Measurements from ENCODE around the gene ANKRD52.

ANKRD52 gene

DNA sequence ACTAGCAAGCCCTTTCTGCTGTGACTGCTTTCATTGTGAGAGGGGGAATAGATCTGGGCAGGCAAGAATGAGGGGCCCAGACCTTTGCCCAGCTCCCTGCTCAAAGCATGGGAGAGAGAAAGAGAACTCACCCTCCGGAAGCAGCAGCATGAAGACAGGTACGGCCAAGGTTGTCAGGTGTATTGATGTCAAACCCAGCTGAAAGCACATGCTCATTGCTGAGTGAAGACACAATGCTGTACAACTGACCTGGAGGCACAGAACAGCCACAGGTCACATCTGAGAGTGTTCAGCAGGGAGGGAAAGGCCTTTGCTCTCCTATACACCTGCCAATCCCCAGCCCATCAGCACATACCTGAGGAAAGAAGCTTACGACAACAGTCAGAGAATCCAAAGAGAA, 5.5 kb downstream of the ANKRD52 start:
- Histone ChIP-seq H2BK12ac (ENCODE audit: low read length in 2 of 2) (no peak overlapping the region), H3K18ac (ENCODE audit: low read depth in 1 of 2, low read length in 2 of 2) (no peak overlapping the region), H3K9ac (ENCODE audit: low read length) (no peak overlapping the region), H2BK120ac (ENCODE audit: low read depth, low read length) (no peak overlapping the region), H3K4me2 (ENCODE audit: low read length, poor library complexity, severe bottlenecking) (no peak overlapping the region), H3K36me3 (ENCODE audit: control insufficient read depth in 1 of 2, insufficient read depth in 2 of 2, low read depth in 1 of 2, low read length in 2 of 2) (peaks cover 73 to 87% of the 10 kb centered on the region in 2 experiments), H4K8ac (ENCODE audit: low read length) (no peak overlapping the region), H3K79me1 (replicated peaks; ENCODE audit: low read length, poor library complexity, severe bottlenecking) (peaks cover 47% of the 10 kb centered on the region), H2AK5ac (ENCODE audit: low read length, severe bottlenecking) (no peak overlapping the region), H3K14ac (ENCODE audit: low read length in 2 of 2) (no peak overlapping the region), H4K91ac (ENCODE audit: low read length) (no peak overlapping the region), H3K4me1 (ENCODE audit: control insufficient read depth, insufficient read depth, low read depth, low read length) (peaks cover 14% of the 10 kb centered on the region), H3K4ac (ENCODE audit: low read depth in 1 of 2, low read length in 2 of 2) (no peak overlapping the region), H3K9me3 (ENCODE audit: control insufficient read depth, low read length) (no peaks in the 10 kb centered on the region), H2BK5ac (ENCODE audit: low read depth, low read length, poor library complexity, severe bottlenecking) (no peak overlapping the region), H2BK15ac (ENCODE audit: low read depth, poor library complexity, severe bottlenecking) (no peak overlapping the region), H3K27ac (ENCODE audit: low read length, poor library complexity, severe bottlenecking) (no peak overlapping the region), H2AFZ (ENCODE audit: low read depth, low read length) (no peak overlapping the region), H3K23ac (ENCODE audit: low read length in 2 of 2) (no peak overlapping the region), H3K4me3 (ENCODE audit: insufficient read depth in 1 of 2, low read depth in 1 of 2, low read length in 2 of 2) (no peak overlapping the region), H3K27me3 (ENCODE audit: control insufficient read depth in 1 of 2, insufficient read depth in 1 of 2, low read length in 2 of 2) (no peaks in the 10 kb centered on the region)
- 100% methylated on average over 3 of the region's 3 CpGs for WGBS
- DNase-seq: no peak

DNA sequence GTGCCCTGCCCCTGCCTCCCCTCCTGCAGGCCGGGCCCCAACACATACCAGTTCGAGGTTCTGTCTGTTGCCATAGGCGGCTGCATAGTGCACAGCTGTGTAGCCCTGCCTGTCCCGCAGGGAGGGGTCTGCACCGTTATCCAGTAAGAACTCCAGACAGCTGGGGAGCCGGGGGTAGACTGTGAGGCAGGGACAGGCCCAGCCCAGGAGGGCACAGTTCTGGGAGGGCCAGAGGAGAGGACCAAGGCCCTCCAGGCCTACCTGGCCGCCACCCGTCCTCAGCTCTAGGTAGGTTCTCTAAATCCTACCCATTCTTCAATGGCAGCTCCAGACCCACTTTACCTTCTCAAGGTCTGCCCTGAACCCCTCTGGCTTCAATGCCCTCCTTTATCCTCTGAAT, 9.5 kb downstream of the ANKRD52 start:
- no peak overlapping the region for H3K18ac ChIP-seq (ENCODE audit: low read depth in 1 of 2, low read length in 2 of 2)
- WGBS: 99% methylated on average over 8 of the region's 8 CpGs
- no peak overlapping the region for H3K27ac ChIP-seq (ENCODE audit: low read length, poor library complexity, severe bottlenecking)
- peaks cover 57% of the 10 kb centered on the region for H3K79me1 ChIP-seq (replicated peaks; ENCODE audit: low read length, poor library complexity, severe bottlenecking)
- no peak overlapping the region for H2BK5ac ChIP-seq (ENCODE audit: low read depth, low read length, poor library complexity, severe bottlenecking)
- H3K23ac ChIP-seq (ENCODE audit: low read length in 2 of 2): peak overlapping the region in 1 of 2 experiments; percentile 27
- no peak overlapping the region for H2AK5ac ChIP-seq (ENCODE audit: low read length, severe bottlenecking)
- H2BK15ac ChIP-seq (ENCODE audit: low read depth, poor library complexity, severe bottlenecking): peak overlapping the region; percentile 41
- peaks cover 11% of the 10 kb centered on the region for H3K4me1 ChIP-seq (ENCODE audit: control insufficient read depth, insufficient read depth, low read depth, low read length)
- no peak for DNase-seq
- H3K36me3 ChIP-seq (ENCODE audit: control insufficient read depth in 1 of 2, insufficient read depth in 2 of 2, low read depth in 1 of 2, low read length in 2 of 2): peaks cover 85 to 88% of the 10 kb centered on the region in 2 experiments
- H2BK120ac ChIP-seq (ENCODE audit: low read depth, low read length): no peak overlapping the region
- no peak overlapping the region for H4K8ac ChIP-seq (ENCODE audit: low read length)
- H3K9ac ChIP-seq (ENCODE audit: low read length): no peak overlapping the region
- H3K9me3 ChIP-seq (ENCODE audit: control insufficient read depth, low read length): no peaks in the 10 kb centered on the region
- no peak overlapping the region for H2AFZ ChIP-seq (ENCODE audit: low read depth, low read length)
- H2BK12ac ChIP-seq (ENCODE audit: low read length in 2 of 2): no peak overlapping the region
- H3K4me2 ChIP-seq (ENCODE audit: low read length, poor library complexity, severe bottlenecking): no peak overlapping the region
- H4K91ac ChIP-seq (ENCODE audit: low read length): no peak overlapping the region
- H3K14ac ChIP-seq (ENCODE audit: low read length in 2 of 2): no peak overlapping the region
- no peak overlapping the region for H3K4ac ChIP-seq (ENCODE audit: low read depth in 1 of 2, low read length in 2 of 2)
- no peak overlapping the region for H3K4me3 ChIP-seq (ENCODE audit: insufficient read depth in 1 of 2, low read depth in 1 of 2, low read length in 2 of 2)
- H3K27me3 ChIP-seq (ENCODE audit: control insufficient read depth in 1 of 2, insufficient read depth in 1 of 2, low read length in 2 of 2): no peaks in the 10 kb centered on the region

- Histone ChIP-seq H3K23ac (ENCODE audit: low read length in 2 of 2) (no peak overlapping the region), H3K27me3 (ENCODE audit: control insufficient read depth in 1 of 2, insufficient read depth in 1 of 2, low read length in 2 of 2) (no peaks in the 10 kb centered on the region), H3K4me1 (ENCODE audit: control insufficient read depth, insufficient read depth, low read depth, low read length) (peaks cover 11% of the 10 kb centered on the region), H3K9ac (ENCODE audit: low read length) (no peak overlapping the region), H3K27ac (ENCODE audit: low read length, poor library complexity, severe bottlenecking) (no peak overlapping the region), H4K8ac (ENCODE audit: low read length) (no peak overlapping the region), H3K36me3 (ENCODE audit: control insufficient read depth in 1 of 2, insufficient read depth in 2 of 2, low read depth in 1 of 2, low read length in 2 of 2) (peaks cover 85 to 88% of the 10 kb centered on the region in 2 experiments), H2BK12ac (ENCODE audit: low read length in 2 of 2) (no peak overlapping the region), H4K91ac (ENCODE audit: low read length) (no peak overlapping the region), H3K4me3 (ENCODE audit: insufficient read depth in 1 of 2, low read depth in 1 of 2, low read length in 2 of 2) (no peak overlapping the region), H2BK5ac (ENCODE audit: low read depth, low read length, poor library complexity, severe bottlenecking) (no peak overlapping the region), H3K79me1 (replicated peaks; ENCODE audit: low read length, poor library complexity, severe bottlenecking) (peaks cover 55% of the 10 kb centered on the region), H3K18ac (ENCODE audit: low read depth in 1 of 2, low read length in 2 of 2) (no peak overlapping the region), H2BK120ac (ENCODE audit: low read depth, low read length) (no peak overlapping the region), H3K4me2 (ENCODE audit: low read length, poor library complexity, severe bottlenecking) (no peak overlapping the region), H2BK15ac (ENCODE audit: low read depth, poor library complexity, severe bottlenecking) (no peak overlapping the region), H2AFZ (ENCODE audit: low read depth, low read length) (no peak overlapping the region), H3K14ac (ENCODE audit: low read length in 2 of 2) (no peak overlapping the region), H2AK5ac (ENCODE audit: low read length, severe bottlenecking) (no peak overlapping the region), H3K9me3 (ENCODE audit: control insufficient read depth, low read length) (no peaks in the 10 kb centered on the region), H3K4ac (ENCODE audit: low read depth in 1 of 2, low read length in 2 of 2) (no peak overlapping the region)
- DNase-seq: no peak
- over 99% methylated on average over 16 of the region's 16 CpGs for WGBS
Observed at GRCh38 chr12:56247923-56248322, 10.3 kb downstream of the ANKRD52 start.

- H2BK12ac ChIP-seq (ENCODE audit: low read length in 2 of 2): no peak overlapping the region
- H3K18ac ChIP-seq (ENCODE audit: low read depth in 1 of 2, low read length in 2 of 2): no peak overlapping the region
- H3K27ac ChIP-seq (ENCODE audit: low read length, poor library complexity, severe bottlenecking): no peak overlapping the region
- peak overlapping the region; percentile 40 for H3K9ac ChIP-seq (ENCODE audit: low read length)
- no peaks in the 10 kb centered on the region for H3K9me3 ChIP-seq (ENCODE audit: control insufficient read depth, low read length)
- peaks cover 90 to 92% of the 10 kb centered on the region in 2 experiments for H3K36me3 ChIP-seq (ENCODE audit: control insufficient read depth in 1 of 2, insufficient read depth in 2 of 2, low read depth in 1 of 2, low read length in 2 of 2)
- WGBS: 95% methylated on average over 14 of the region's 14 CpGs
- peaks cover 64% of the 10 kb centered on the region for H3K79me1 ChIP-seq (replicated peaks; ENCODE audit: low read length, poor library complexity, severe bottlenecking)
- peak overlapping the region; percentile 52 for H4K91ac ChIP-seq (ENCODE audit: low read length)
- no peak overlapping the region for H2BK120ac ChIP-seq (ENCODE audit: low read depth, low read length)
- H3K23ac ChIP-seq (ENCODE audit: low read length in 2 of 2): no peak overlapping the region
- H3K14ac ChIP-seq (ENCODE audit: low read length in 2 of 2): no peak overlapping the region
- H2BK5ac ChIP-seq (ENCODE audit: low read depth, low read length, poor library complexity, severe bottlenecking): no peak overlapping the region
- peaks cover 11% of the 10 kb centered on the region for H3K4me1 ChIP-seq (ENCODE audit: control insufficient read depth, insufficient read depth, low read depth, low read length)
- no peaks in the 10 kb centered on the region for H3K27me3 ChIP-seq (ENCODE audit: control insufficient read depth in 1 of 2, insufficient read depth in 1 of 2, low read length in 2 of 2)
- no peak overlapping the region for H2AFZ ChIP-seq (ENCODE audit: low read depth, low read length)
- no peak overlapping the region for H2BK15ac ChIP-seq (ENCODE audit: low read depth, poor library complexity, severe bottlenecking)
- no peak overlapping the region for H3K4me2 ChIP-seq (ENCODE audit: low read length, poor library complexity, severe bottlenecking)
- no peak overlapping the region for H4K8ac ChIP-seq (ENCODE audit: low read length)
- no peak overlapping the region for H3K4me3 ChIP-seq (ENCODE audit: insufficient read depth in 1 of 2, low read depth in 1 of 2, low read length in 2 of 2)
- no peak overlapping the region for H2AK5ac ChIP-seq (ENCODE audit: low read length, severe bottlenecking)
- H3K4ac ChIP-seq (ENCODE audit: low read depth in 1 of 2, low read length in 2 of 2): no peak overlapping the region
- no peak for DNase-seq
Observed at GRCh38 chr12:56244494-56244893, 13.7 kb downstream of the ANKRD52 start.
